Right lobe of liver (tissue), 4 donors: ENCODE measurements around the gene OR56A3.

Experiments
- POLR2A ChIP-seq: fragments of 450-650 bp; IDR thresholded peaks from one replicate; pipeline ENCODE4 v1.6.1; 2017; ENCODE audit warnings: antibody characterized with exemption, mild to moderate bottlenecking
- TF ChIP-seq, protein P1 (sequence below), 4 donors: fragments of 200-600 bp in 3 of 4; fragments of 450-650 bp in 1 of 4; IDR thresholded peaks; one replicate each; pipeline versions ENCODE4 v1.5.1 to v1.8.0; 2016 to 2022; ENCODE audit warnings: antibody characterized with exemption in 4 of 4, mild to moderate bottlenecking in 2 of 4
- donor health status: DM: no; HTN: no; CAD: no.
- donor health status: DM: no; HTN: no; CAD: no.
- donor health status: DM: no; HTN: yes; CAD: no.

DNA sequence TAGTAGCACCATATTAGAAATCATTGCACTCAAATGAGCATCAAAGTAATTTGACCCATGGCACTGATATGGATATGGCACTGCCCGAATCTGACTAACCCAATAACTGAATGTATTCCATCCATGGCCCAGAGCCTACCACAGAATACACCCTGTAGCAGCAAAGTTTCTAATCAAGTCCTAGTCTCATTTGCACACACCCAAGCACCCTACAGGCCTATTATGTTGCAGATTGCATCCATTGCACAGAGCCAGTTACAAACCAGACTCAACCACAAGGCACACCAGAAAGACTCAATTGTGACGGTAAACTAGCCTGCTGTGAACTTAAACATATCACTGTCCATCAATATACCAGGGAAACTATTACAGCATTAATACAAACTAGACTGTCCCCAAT is 42.5 kb upstream of the OR56A3 start:
- TF ChIP-seq, protein P1, sequence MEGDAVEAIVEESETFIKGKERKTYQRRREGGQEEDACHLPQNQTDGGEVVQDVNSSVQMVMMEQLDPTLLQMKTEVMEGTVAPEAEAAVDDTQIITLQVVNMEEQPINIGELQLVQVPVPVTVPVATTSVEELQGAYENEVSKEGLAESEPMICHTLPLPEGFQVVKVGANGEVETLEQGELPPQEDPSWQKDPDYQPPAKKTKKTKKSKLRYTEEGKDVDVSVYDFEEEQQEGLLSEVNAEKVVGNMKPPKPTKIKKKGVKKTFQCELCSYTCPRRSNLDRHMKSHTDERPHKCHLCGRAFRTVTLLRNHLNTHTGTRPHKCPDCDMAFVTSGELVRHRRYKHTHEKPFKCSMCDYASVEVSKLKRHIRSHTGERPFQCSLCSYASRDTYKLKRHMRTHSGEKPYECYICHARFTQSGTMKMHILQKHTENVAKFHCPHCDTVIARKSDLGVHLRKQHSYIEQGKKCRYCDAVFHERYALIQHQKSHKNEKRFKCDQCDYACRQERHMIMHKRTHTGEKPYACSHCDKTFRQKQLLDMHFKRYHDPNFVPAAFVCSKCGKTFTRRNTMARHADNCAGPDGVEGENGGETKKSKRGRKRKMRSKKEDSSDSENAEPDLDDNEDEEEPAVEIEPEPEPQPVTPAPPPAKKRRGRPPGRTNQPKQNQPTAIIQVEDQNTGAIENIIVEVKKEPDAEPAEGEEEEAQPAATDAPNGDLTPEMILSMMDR (IDR thresholded peaks at IDR 0.05) = no peak
- TF ChIP-seq POLR2A = no peak
